RWPE2 (cell line): ENCODE data around the gene NXT1.

Experiments used
- ATAC-seq: fragments of 200-7000 bp; cut with Tn5 transposase; 3 replicates; pipeline ENCODE4 v1.9.1; 2021; ENCODE audit warnings: low read depth
- DNase-seq: peaks from one replicate; pipeline ENCODE4 v3.0.0-alpha.2; 2020; ENCODE audit warnings: low spot score
- H3K27ac ChIP-seq: fragments of 450-650 bp; 2 replicates; pipeline ENCODE4 v1.5.1; 2017; ENCODE audit warnings: mild to moderate bottlenecking; ENCODE audit not compliant: poor library complexity, severe bottlenecking
- H3K27me3 ChIP-seq: fragments of 250-450 bp; sonication (Bioruptor Pico); 2 replicates; pipeline ENCODE4 v1.5.1; 2021; ENCODE audit warnings: mild to moderate bottlenecking, moderate library complexity; ENCODE audit not compliant: insufficient read depth, poor library complexity, severe bottlenecking
- H3K36me3 ChIP-seq: fragments of 250-450 bp; sonication (Bioruptor Pico); 2 replicates; pipeline ENCODE4 v1.5.1; 2020; ENCODE audit warnings: low read depth, mild to moderate bottlenecking, moderate library complexity
- H3K4me1 ChIP-seq: fragments of 250-450 bp; sonication (Bioruptor Pico); 2 replicates; pipeline ENCODE4 v1.5.1; 2021; ENCODE audit warnings: mild to moderate bottlenecking, moderate library complexity; ENCODE audit not compliant: insufficient read depth, poor library complexity, severe bottlenecking
- H3K4me3 ChIP-seq: fragments of 250-450 bp; sonication (Bioruptor Pico); 2 replicates; pipeline ENCODE4 v1.5.1; 2021; ENCODE audit warnings: mild to moderate bottlenecking, moderate library complexity; ENCODE audit not compliant: severe bottlenecking
- H3K9me3 ChIP-seq: fragments of 250-450 bp; sonication (Bioruptor Pico); 2 replicates; pipeline ENCODE4 v1.5.1; 2021; ENCODE audit warnings: mild to moderate bottlenecking, moderate library complexity; ENCODE audit not compliant: severe bottlenecking
- TF ChIP-seq, protein P1 (sequence below): fragments of 450-650 bp; IDR thresholded peaks from one replicate; pipeline ENCODE4 v1.5.1; 2017; ENCODE audit warnings: mild to moderate bottlenecking, moderate library complexity; ENCODE audit not compliant: poor library complexity, severe bottlenecking

Gene NXT1

DNA sequence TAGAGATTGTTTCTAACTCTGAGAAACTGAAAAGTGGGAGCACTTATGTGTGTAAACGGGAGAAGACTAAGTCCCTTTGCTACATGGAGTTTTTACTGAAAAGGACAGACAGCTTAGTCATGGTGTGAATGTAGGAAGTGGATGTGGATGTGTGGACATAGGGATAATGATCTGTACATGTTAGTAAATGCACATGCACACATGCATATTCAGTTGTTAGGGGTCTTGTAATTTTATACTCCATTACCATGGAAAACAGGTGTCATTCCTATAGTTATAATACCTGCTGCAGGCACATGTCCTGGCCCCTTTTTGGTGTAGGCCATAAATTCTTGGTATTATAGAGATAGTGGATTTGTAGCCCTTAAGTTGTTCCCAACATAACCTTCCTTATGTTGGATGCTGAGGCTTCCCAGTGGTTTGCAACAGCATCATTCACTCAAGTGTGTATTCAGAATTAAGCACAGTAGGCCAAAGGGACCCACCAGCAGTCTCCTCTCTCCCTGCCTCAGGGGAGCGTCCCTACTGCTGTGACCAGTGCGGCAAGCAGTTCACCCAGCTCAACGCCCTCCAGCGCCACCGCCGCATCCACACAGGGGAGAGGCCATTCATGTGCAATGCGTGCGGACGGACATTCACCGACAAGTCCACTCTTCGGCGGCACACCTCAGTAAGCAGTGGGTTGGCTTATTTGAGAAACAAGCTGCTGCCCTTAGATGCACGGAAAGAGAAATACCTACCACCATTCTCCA lies 18.7 kb downstream of the NXT1 start:
- Histone ChIP-seq H3K27ac (no peak overlapping the region), H3K36me3 (peaks cover 98% of the 10 kb centered on the region), H3K4me1 (peaks cover 30% of the 10 kb centered on the region), H3K27me3 (no peaks in the 10 kb centered on the region), H3K9me3 (no peaks in the 10 kb centered on the region), H3K4me3 (no peak overlapping the region)
- TF ChIP-seq, protein P1, sequence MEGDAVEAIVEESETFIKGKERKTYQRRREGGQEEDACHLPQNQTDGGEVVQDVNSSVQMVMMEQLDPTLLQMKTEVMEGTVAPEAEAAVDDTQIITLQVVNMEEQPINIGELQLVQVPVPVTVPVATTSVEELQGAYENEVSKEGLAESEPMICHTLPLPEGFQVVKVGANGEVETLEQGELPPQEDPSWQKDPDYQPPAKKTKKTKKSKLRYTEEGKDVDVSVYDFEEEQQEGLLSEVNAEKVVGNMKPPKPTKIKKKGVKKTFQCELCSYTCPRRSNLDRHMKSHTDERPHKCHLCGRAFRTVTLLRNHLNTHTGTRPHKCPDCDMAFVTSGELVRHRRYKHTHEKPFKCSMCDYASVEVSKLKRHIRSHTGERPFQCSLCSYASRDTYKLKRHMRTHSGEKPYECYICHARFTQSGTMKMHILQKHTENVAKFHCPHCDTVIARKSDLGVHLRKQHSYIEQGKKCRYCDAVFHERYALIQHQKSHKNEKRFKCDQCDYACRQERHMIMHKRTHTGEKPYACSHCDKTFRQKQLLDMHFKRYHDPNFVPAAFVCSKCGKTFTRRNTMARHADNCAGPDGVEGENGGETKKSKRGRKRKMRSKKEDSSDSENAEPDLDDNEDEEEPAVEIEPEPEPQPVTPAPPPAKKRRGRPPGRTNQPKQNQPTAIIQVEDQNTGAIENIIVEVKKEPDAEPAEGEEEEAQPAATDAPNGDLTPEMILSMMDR: no peak
- ATAC-seq (no peak), DNase-seq (no peak)

DNA sequence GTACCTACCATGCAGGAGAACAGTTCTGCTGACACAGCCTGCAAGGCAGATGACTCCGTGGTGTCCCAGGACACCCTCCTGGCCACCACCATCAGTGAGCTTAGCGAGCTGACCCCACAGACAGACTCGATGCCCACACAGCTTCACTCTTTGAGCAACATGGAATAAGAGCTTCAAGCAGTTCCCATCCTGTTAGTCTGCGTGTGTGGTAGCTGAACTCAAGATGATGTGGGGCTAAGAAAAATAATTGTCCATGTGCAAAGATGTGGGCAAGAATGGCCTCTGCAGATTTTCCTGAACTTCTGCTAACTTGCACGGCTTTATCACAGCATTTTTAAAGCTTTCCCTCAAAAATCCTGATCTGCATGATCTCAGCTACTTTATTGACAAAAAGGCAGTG lies 19.7 kb downstream of the NXT1 start:
- ATAC-seq (no peak), DNase-seq (no peak)
- Histone ChIP-seq H3K4me3 (no peak overlapping the region), H3K27me3 (no peaks in the 10 kb centered on the region), H3K9me3 (no peaks in the 10 kb centered on the region), H3K36me3 (peaks cover 97% of the 10 kb centered on the region), H3K4me1 (peaks cover 30% of the 10 kb centered on the region), H3K27ac (no peak overlapping the region)
- TF ChIP-seq, protein P1: no peak

DNA sequence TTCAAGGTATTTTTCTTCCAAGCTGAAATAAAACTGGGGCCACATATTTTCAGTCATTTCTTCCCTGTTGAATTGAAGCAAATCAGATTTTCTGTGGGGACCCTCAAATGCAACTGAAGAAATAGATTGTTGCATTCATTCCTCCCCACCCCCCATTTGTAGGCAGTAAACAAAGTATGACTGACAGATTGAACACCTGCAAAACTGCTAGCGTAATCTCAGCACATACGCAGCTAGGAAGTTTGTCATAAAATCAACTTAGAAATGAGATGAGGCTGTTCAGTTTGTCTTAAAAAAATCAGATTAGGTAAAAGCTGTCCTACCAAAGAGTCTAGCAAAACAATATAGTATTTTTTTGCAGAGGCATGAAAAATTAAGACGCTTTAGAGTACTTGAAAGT lies 20.3 kb downstream of the NXT1 start:
- ATAC-seq: no peak
- Histone ChIP-seq H3K36me3 (peaks cover 97% of the 10 kb centered on the region), H3K27ac (no peak overlapping the region), H3K9me3 (no peaks in the 10 kb centered on the region), H3K27me3 (no peaks in the 10 kb centered on the region), H3K4me1 (peaks cover 28% of the 10 kb centered on the region), H3K4me3 (no peak overlapping the region)
- DNase-seq: no peak
- TF ChIP-seq, protein P1: no peak

DNA sequence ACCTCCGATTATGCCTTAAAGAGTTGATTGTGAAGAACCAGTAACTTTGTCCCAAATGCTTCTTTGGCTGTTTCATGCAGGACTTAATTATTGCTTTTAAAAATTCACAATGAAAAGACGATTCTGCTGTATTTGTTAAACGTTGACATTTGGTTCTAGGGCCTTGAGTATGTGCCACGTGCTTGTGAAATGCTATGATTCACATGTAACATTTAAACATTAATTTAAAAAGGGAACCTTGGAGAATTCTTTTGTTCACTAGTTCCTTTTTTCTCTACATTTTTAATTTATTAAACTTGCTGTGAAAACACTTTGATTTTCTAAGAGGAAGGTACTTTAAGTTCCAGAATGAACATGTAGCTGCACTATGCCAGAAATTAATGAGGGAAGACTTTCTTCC lies 20.9 kb downstream of the NXT1 start:
- Histone ChIP-seq H3K4me3 (no peak overlapping the region), H3K36me3 (peaks cover 97% of the 10 kb centered on the region), H3K4me1 (peaks cover 22% of the 10 kb centered on the region), H3K27ac (no peak overlapping the region), H3K27me3 (no peaks in the 10 kb centered on the region), H3K9me3 (no peaks in the 10 kb centered on the region)
- no peak for DNase-seq
- TF ChIP-seq, protein P1: no peak
- no peak for ATAC-seq

DNA sequence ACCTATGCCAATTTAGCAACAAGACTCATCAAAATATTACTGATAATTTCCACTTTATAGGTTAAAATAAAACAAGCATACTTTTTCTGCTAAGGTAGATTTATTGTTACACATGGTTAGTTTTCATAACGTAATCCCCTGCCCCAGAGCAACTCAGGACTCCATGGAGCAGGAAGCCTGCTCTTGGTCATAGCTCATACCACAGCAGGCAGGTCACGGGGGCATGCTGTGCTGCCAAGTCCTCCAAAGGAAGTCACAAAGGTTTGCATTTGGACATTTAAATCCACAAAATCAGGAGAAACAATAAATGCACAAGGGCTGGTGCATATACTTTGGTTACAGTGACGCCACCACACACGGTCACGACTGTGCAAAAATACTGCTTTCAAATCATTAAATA lies 23.9 kb downstream of the NXT1 start:
- no peak overlapping the region for H3K27ac ChIP-seq
- H3K36me3 ChIP-seq: peaks cover 85% of the 10 kb centered on the region
- ATAC-seq (no peak), DNase-seq (no peak)
- no peaks in the 10 kb centered on the region for H3K27me3 ChIP-seq
- no peaks in the 10 kb centered on the region for H3K4me1 ChIP-seq
- H3K9me3 ChIP-seq: no peaks in the 10 kb centered on the region
- no peak overlapping the region for H3K4me3 ChIP-seq
- TF ChIP-seq, protein P1: no peak
